ENCODE data around the gene DDX23.

DNA sequence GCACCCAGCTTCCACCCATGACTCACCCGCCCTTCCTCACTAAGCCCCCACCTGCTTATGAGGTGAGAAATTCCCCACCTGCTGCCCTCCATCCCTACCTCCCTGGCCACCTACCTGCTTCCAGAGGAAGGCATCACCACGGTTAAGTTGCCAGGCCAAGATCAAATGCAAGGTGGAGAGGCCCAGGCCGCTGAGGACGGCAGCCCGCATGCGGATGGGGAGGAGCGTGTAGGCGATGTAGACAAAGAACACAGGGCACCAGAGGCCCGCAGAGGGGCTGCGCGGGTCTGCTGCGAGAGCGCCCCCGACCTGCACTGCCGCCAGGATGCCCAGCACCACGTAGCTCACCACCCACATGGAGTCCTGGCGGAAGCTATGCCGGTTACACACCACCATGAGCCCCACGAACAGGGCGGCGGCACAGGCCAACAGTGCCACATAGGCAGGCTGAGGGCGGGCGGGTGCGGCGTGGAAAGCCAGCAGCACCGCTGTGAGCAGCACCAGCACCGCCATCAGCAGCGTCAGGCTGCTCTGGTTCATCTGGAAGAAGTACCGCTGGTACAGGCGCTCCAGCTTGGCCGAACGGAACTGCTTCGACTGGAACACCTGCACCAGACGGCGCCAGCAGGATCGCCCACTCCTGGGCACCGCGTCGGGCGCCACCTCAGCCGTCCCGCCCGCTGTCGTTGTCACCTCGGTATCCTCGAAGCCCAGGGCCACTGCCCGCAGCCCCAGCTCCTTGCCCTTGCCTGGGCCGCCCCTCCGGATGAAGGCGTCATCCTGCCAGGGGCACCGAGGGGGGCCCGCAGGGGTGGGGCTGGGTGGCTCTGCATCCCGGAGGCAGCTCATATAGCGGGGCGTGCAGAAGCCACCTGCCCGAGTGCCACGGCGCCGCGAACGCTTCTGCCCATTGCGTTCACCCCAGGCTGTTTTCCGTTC, 69.2 kb downstream of the DDX23 start:
- TF ChIP-seq, protein P1, sequence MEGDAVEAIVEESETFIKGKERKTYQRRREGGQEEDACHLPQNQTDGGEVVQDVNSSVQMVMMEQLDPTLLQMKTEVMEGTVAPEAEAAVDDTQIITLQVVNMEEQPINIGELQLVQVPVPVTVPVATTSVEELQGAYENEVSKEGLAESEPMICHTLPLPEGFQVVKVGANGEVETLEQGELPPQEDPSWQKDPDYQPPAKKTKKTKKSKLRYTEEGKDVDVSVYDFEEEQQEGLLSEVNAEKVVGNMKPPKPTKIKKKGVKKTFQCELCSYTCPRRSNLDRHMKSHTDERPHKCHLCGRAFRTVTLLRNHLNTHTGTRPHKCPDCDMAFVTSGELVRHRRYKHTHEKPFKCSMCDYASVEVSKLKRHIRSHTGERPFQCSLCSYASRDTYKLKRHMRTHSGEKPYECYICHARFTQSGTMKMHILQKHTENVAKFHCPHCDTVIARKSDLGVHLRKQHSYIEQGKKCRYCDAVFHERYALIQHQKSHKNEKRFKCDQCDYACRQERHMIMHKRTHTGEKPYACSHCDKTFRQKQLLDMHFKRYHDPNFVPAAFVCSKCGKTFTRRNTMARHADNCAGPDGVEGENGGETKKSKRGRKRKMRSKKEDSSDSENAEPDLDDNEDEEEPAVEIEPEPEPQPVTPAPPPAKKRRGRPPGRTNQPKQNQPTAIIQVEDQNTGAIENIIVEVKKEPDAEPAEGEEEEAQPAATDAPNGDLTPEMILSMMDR (IDR thresholded peaks at IDR 0.05) = no peak
- no peak for TF ChIP-seq POLR2AphosphoS5 (IDR thresholded peaks at IDR 0.05)
- TF ChIP-seq POLR2A (IDR thresholded peaks at IDR 0.05) = no peak

Data from breast epithelium (tissue), 3 donors.